Fibroblast of villous mesenchyme (primary cell): ENCODE data around the gene MUC12. TPM values are rescaled to one million over a fixed set of nuclear protein-coding genes. Genes with fewer than 3 reads are reported as not detected.
A peak's percentile ranks its signal among the peaks of the same experiment; 100 is the strongest.

Experiments used
- DNase-seq: peaks from one replicate; pipeline ENCODE4 v3.0.0-alpha.2; 2010; ENCODE audit warnings: low read depth
- H3K4me3 ChIP-seq: 2 replicates; pipeline ENCODE4 v1.5.1; 2011; ENCODE audit warnings: low read depth, mild to moderate bottlenecking, low read length
- CTCF ChIP-seq: IDR thresholded peaks from 2 replicates; pipeline ENCODE4 v1.5.1; 2012; ENCODE audit warnings: low read depth, mild to moderate bottlenecking, low read length; ENCODE audit not compliant: insufficient read depth
- small RNA-seq: library from RNA; depleted of rRNA; stranded (forward); fragments of <200 nt; gene quantifications from one replicate; pipeline ENCODE3, GENCODE V24; 2012
- total RNA-seq: library from RNA; depleted of rRNA; stranded (reverse); fragments of >200 nt; gene quantifications from 2 replicates; pipeline ENCODE4 v1.2.3, GENCODE V29; 2012

Gene MUC12
- total RNA-seq, 1 donor = not detected

GRCh38 chr7:101066833-101067177 is 97.4 kb downstream of the MUC12 start:
- H3K4me3 ChIP-seq = no peak overlapping the region
- TF ChIP-seq CTCF = no peak
- peak; percentile 4 for DNase-seq

DNA sequence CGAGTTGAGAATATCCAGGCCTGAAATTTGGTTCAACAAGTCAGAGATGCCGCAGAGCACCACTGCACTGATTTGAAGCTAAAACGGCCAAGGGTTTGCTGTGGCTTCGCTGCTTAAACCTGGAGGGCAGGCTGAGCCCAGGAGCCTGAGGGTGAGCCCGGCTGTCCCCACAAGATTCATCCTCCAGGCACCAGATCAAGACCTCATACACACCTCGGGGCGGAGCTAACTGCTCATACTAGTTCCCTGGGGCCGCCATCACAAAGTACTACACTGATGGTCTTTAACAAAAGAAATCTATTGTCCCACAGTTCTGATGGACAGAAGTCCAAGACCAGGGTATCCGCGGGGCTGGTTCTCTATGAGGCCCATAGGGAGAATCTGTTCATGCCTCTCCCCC is 99.0 kb downstream of the MUC12 start:
- TF ChIP-seq CTCF = no peak
- no peak overlapping the region for H3K4me3 ChIP-seq
- no peak for DNase-seq

Small RNAs within 50 kb of the gene (small RNA-seq; reads per million reads assigned to genes)
- not detected for gene RPS29P15

Other genes with a start within 250 kb of the MUC12 start
- gene EPO, start 249.1 kb upstream of the MUC12 start, total RNA-seq = not detected in 2 replicates
- gene ZAN, start 236.0 kb upstream of the MUC12 start, total RNA-seq = not detected in 2 replicates
- gene EPHB4, start 142.0 kb upstream of the MUC12 start, total RNA-seq = 44.1 and 82.0 TPM in 2 replicates
- gene SLC12A9, start 116.9 kb upstream of the MUC12 start, total RNA-seq = 16.0 and 20.0 TPM in 2 replicates
- 86.0 and 106 TPM in 2 replicates for gene TRIP6, start 102.2 kb upstream of the MUC12 start, total RNA-seq
- gene SRRT, start 94.5 kb upstream of the MUC12 start, total RNA-seq = 50.1 and 50.6 TPM in 2 replicates
- gene UFSP1, start 79.8 kb upstream of the MUC12 start, total RNA-seq = 5.6 and 7.1 TPM in 2 replicates
- not detected in 2 replicates for gene ACHE, start 73.7 kb upstream of the MUC12 start, total RNA-seq
- not detected in 2 replicates for gene MUC3A, start 20.0 kb upstream of the MUC12 start, total RNA-seq
- not detected in 2 replicates for gene MUC17, start 50.5 kb downstream of the MUC12 start, total RNA-seq
- gene TRIM56, start 115.9 kb downstream of the MUC12 start, total RNA-seq = 11.0 and 16.0 TPM in 2 replicates
- gene SERPINE1, start 157.5 kb downstream of the MUC12 start, total RNA-seq = 700 and 921 TPM in 2 replicates
- gene AP1S1, start 184.9 kb downstream of the MUC12 start, total RNA-seq = 129 and 154 TPM in 2 replicates
- gene VGF, start 196.0 kb downstream of the MUC12 start, total RNA-seq = under 0.01 TPM in 1 of 2 replicates, not detected in the other
- gene NAT16, start 210.7 kb downstream of the MUC12 start, total RNA-seq = not detected in 2 replicates
- gene MOGAT3, start 231.5 kb downstream of the MUC12 start, total RNA-seq = not detected in 2 replicates
- gene PLOD3, start 248.0 kb downstream of the MUC12 start, total RNA-seq = 89.9 and 90.2 TPM in 2 replicates
- 75.6 and 92.1 TPM in 2 replicates for gene ZNHIT1, start 248.6 kb downstream of the MUC12 start, total RNA-seq